Measurements from ENCODE around the gene PTP4A1. TPM values are rescaled to one million over a fixed set of nuclear protein-coding genes. Genes with fewer than 3 reads are reported as not detected.

PTP4A1 gene
- total RNA-seq, 4 donors from 2014 or later = 19.0 to 35.3 (median 25.8) TPM

GRCh38 chr6:63543982-63544381 is 28.3 kb upstream of the PTP4A1 start:
- intact Hi-C loops (cut with DNase I; ENCODE audit: low total_unique reads) = no loop called here
- H3K27me3 ChIP-seq = no peaks in the 10 kb centered on the region
- H3K27ac ChIP-seq = no peak overlapping the region
- TF ChIP-seq POLR2A (IDR thresholded peaks at IDR 0.05) (no peak), CTCF (IDR thresholded peaks at IDR 0.05) (no peak)
- no peak for DNase-seq
- H3K4me3 ChIP-seq = no peak overlapping the region
- no peaks in the 10 kb centered on the region for H3K4me1 ChIP-seq
- H3K36me3 ChIP-seq = no peaks in the 10 kb centered on the region
- no peaks in the 10 kb centered on the region for H3K9me3 ChIP-seq

- intact Hi-C loops (cut with DNase I; ENCODE audit: low total_unique reads) = no loop called here
- no peak for TF ChIP-seq POLR2A (IDR thresholded peaks at IDR 0.05)
- TF ChIP-seq CTCF (IDR thresholded peaks at IDR 0.05) = no peak
- Histone ChIP-seq H3K4me3 (no peak overlapping the region), H3K36me3 (no peaks in the 10 kb centered on the region), H3K27me3 (no peaks in the 10 kb centered on the region), H3K4me1 (no peaks in the 10 kb centered on the region), H3K27ac (no peak overlapping the region), H3K9me3 (no peaks in the 10 kb centered on the region)
- DNase-seq = no peak
These were observed 26.0 kb upstream of the PTP4A1 start for GRCh38 chr6:63546236-63546635.

GRCh38 chr6:63546697-63547096 is 25.6 kb upstream of the PTP4A1 start:
- no peaks in the 10 kb centered on the region for H3K27me3 ChIP-seq
- H3K9me3 ChIP-seq = no peaks in the 10 kb centered on the region
- TF ChIP-seq POLR2A (IDR thresholded peaks at IDR 0.05) (no peak), CTCF (IDR thresholded peaks at IDR 0.05) (no peak)
- no peaks in the 10 kb centered on the region for H3K36me3 ChIP-seq
- intact Hi-C loops (cut with DNase I; ENCODE audit: low total_unique reads) = no loop called here
- no peaks in the 10 kb centered on the region for H3K4me1 ChIP-seq
- H3K4me3 ChIP-seq = no peak overlapping the region
- H3K27ac ChIP-seq = no peak overlapping the region
- DNase-seq = no peak

GRCh38 chr6:63549076-63549475 is 23.2 kb upstream of the PTP4A1 start:
- Histone ChIP-seq H3K27me3 (no peaks in the 10 kb centered on the region), H3K9me3 (no peaks in the 10 kb centered on the region), H3K36me3 (no peaks in the 10 kb centered on the region), H3K4me3 (no peak overlapping the region), H3K4me1 (no peaks in the 10 kb centered on the region), H3K27ac (no peak overlapping the region)
- intact Hi-C loops (cut with DNase I; ENCODE audit: low total_unique reads) = no loop called here
- DNase-seq = no peak
- TF ChIP-seq CTCF (IDR thresholded peaks at IDR 0.05) (no peak), POLR2A (IDR thresholded peaks at IDR 0.05) (no peak)

- TF ChIP-seq POLR2A (IDR thresholded peaks at IDR 0.05) (no peak), CTCF (IDR thresholded peaks at IDR 0.05) (no peak)
- DNase-seq = no peak
- Histone ChIP-seq H3K9me3 (no peaks in the 10 kb centered on the region), H3K36me3 (no peaks in the 10 kb centered on the region), H3K4me3 (no peak overlapping the region), H3K27me3 (no peaks in the 10 kb centered on the region), H3K27ac (no peak overlapping the region), H3K4me1 (no peaks in the 10 kb centered on the region)
- intact Hi-C loops (cut with DNase I; ENCODE audit: low total_unique reads) = no loop called here
These were observed 19.1 kb upstream of the PTP4A1 start for GRCh38 chr6:63553208-63553607.

Data from uterus (tissue), 4 donors.